HG03135 (cell line): ENCODE results near the gene SEMA4B.
A peak's percentile ranks its signal among the peaks of the same experiment; 100 is the strongest.
"Not testable (repeated sequence)": the region's sequence is repeated elsewhere in the genome, so short reads cannot be mapped to it uniquely, and the experiment has no call there.

Source experiments
- ATAC-seq: cut with Tn5 transposase; IDR thresholded peaks from one replicate; pipeline ENCODE4 v1.9.1; 2021; ENCODE audit warnings: mild to moderate bottlenecking, moderate library complexity; ENCODE audit not compliant: unreplicated experiment

SEMA4B gene

DNA sequence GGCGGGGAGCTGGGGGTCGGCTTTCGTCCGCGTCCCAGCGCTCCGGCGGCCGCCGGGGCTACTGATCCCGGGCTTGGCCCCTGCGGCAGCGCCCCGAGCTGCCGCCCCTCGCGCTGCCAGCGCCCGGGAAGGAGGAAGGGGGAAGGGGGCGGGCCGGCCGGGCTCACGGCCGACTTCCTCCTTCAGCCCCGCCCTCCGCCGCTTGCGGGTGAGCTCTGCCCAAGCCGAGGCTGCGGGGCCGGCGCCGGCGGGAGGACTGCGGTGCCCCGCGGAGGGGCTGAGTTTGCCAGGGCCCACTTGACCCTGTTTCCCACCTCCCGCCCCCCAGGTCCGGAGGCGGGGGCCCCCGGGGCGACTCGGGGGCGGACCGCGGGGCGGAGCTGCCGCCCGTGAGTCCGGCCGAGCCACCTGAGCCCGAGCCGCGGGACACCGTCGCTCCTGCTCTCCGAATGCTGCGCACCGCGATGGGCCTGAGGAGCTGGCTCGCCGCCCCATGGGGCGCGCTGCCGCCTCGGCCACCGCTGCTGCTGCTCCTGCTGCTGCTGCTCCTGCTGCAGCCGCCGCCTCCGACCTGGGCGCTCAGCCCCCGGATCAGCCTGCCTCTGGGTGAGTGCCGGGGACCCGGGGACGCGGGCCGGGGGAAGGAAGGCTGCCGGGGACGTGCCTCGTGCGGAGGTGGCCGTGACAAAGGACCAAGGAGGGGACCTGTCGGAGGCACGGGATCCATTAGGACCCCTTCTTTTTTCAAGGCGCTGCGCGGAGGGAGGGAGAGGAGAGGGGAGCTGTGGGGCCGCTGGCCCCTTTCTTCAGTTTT is at the start of gene SEMA4B:
Gene SEMA4B (plus strand): TSS at position 201 of the 814 bp plus-strand sequence. CDS start 249 bp downstream, at position 450.
- ATAC-seq, result peak; percentile 76

DNA sequence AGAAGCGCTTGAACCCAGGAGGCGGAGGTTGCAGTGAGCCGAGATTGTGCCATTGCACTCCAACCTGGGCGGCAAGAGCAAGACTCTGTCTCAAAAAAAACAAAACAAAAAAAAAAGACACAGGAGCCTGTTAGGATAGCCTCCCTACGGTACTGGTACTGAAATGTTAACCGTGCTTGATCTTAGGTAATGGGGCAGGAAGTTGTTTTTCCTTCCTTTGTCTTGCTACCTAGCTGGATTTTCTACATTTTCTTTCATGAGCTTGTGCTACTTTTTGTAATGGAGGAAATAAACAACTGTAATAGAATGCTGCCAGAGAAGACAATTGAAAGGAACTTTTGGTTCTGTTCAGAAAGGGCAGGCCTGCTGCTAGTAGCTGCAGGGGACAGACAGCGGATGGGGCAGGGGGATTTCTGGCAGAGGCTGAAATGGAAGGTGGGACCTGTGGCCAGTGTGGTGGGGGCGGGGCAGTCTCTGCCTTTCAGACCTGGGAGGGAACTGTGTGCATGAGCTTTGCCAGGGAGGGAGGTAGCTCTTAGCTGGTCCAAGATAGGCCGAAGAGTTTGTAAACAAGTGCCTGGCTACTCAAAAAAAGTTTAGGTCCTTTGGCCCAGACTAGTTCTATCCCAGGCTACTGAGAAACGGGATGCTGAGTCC is 49.0 kb upstream of the SEMA4B start:
- no peak for ATAC-seq

DNA sequence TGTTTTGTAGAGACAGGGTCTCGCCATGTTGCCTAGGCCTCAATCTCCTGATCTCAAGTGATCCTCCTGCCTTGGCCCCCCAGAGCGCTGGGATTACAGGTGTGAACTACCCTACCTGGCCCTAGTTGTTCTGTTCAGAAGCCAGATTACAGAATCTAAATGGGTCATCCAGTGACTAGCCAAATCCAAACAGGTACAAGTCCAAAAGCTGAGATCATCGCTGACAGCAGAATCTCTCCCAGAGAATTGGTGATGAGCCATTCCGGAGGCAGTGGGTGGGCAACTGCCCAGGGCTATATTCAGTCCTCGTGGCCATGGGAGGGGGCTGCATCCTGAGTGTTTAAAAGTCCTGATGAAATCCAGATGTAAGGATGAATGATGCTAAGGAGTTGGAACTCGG is 47.5 kb upstream of the SEMA4B start:
- no peak for ATAC-seq

- ATAC-seq, result no peak
These were observed 46.9 kb upstream of the SEMA4B start for GRCh38 chr15:90154246-90154645.

DNA sequence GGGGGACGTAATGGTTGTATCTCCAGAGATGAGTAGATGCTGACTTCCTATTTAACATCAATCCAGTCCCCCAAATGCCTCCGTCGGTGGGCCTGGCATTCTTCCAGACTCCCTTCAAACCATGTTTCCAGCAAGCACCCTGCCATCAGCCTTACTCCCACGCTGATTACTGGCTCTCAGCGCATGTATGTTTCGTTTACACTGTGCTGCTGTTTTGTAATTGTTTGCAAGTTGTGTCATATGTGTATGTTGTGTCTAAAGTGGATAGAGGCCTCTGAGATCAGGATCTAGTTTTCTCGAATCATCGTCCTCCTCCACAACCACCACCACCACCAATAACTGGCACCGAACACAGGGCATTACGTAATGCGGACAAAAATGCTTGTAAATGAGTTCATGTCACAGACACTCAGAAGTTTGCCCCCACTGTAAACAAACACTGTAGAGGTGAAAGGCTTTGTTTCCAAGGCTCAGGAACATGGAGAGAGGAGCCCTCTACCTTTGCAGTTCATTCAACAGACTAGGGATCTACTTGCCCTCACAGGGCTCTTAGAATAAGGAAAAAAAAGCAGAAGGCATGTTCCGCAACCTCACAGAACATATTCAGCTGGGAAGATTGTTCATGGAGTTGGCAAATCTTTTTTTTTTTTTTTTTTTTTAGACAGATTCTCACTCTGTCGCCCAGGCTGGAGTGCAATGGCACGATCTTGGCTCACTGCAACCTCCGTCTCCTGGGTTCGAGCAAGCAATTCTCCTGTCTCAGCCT is 46.1 kb upstream of the SEMA4B start:
- ATAC-seq, result no peak

DNA sequence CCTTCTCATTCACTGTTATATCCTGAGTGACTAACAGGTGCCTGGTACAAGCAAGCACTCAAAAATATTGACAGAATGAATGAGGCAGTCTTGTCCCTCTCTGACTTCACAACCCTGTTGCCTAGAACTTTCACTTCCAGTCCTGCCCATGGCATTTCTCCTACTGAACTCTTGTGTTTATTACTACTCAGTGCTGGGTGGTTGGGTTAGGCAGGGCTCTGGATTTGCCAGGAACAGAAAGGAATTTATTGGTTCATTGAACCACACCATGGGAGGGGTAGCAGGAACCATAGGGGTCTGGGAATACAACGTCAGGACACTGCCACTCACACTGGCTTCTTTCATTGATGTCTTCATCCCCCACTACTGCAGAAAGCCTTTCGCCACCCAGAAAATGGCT is 41.9 kb upstream of the SEMA4B start:
- no peak for ATAC-seq

GRCh38 chr15:90160781-90161727 is 40.1 kb upstream of the SEMA4B start:
- no peak for ATAC-seq

DNA sequence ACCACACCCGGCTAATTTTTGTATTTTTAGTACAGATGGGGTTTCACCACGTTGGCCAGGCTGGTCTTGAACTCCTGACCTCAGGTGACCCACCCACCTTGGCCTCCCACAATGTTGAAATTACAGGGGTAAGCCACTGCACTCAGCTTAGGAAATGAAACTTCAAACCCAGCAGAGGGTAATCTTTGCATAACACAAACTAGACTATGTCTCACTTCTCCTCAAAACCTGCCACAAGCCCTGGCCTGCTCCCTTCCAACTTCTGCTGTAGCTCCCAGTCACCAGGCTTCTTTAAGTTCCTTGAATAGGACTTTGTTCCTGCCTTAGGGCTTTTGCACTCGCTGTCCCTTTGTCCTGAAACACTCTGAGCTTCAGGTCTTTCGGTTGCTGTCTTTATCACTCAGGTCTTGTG is 39.2 kb upstream of the SEMA4B start:
- peak; percentile 63 for ATAC-seq

- ATAC-seq, result no peak
These were observed 38.2 kb upstream of the SEMA4B start for GRCh38 chr15:90162956-90163355.

DNA sequence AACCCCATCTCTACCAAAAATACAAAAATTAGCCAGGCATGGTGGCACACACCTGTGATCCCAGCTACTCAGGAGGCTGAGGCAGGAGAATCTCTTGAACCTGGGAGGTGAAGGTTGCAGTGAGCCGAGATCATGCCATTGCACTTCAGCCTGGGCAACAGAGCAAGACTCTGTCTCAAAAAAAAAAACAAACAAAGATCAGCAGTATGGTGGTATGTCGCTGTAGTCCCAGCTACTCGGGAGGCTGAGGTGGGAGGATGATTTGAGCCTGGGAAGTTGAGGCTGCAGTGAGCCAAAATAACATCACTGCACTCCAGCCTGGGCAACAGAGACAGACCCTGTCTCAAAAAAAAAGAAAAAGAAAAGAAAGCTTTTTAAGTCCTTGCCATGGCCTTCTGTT is 36.9 kb upstream of the SEMA4B start:
- ATAC-seq, result not testable (repeated sequence)

DNA sequence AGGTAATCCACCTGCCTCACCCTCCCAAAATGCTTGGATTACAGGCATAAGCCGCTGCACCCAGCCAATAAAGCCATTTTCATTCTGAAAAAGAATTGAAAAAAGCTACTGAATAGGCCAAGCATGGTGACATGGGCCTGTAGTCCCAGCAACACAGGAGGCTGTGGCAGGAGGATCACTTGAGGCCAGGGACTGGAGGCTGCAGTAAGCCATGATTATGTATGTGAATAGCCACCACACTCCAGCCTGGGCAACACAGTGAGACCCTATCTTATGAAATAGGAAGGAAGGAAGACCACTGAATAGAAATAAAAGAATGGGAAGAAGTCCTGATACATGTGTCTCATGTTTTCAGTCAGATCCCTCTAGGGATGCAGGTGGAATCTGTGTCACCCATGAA is 36.0 kb upstream of the SEMA4B start:
- no peak for ATAC-seq

DNA sequence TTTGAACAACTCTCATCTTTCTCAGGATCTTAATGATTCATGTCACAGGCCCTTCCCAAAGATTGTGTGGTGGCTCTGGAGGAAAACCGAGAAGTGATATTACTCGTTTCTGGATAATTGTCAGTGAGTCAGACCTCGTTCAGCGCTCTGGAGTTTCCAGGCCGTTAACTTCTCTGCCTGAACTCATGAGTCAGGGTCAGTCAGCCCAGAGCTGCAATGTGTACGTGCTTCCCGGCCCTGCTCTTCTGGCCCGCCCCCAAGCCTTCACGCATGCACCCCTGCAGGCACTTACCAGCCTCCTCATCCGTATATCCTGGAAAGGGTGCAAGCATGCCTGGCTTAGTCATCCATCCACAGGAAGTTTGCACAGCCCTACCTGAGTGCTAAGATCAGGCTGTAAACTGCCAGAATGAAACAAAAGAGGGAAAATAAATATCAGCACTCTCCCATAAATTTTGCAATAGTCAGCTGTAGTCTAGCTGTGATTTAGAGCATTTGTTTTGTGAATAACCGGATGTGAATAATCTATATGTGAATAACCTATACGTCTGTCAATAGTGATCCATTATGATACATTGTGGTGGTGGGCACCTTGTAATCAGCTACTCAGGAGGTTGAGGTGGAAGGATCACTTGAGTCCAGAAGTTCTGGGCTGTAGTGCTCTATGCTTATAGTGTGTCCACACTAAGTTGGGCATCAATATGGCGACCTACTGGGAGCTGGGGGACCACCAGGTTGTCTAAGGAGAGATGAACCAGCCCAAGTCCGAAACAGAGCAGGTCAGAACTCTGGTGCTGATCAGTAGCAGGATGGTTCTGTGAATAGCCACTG is 35.3 kb upstream of the SEMA4B start:
- no peak for ATAC-seq

- no peak for ATAC-seq
These were observed 34.0 kb upstream of the SEMA4B start for GRCh38 chr15:90167121-90167520.

DNA sequence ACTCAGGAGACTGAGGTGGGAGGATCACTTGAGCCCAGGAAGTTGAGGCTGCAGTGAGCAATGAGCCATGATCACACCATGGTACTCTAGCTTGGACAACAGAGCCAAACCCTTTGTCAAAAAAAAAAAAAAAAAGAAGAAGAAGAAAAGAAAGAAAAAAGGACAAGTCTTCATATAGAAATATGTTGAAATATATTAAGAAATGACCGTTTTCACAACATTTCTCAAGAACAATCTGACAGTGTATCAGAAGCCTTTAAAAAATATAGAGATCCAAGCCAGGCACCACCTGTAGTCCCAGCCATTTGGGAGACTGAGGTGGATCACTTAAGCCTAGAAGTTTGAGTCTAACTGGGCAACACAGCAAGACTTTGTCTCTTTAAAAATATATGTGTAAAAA is 29.5 kb upstream of the SEMA4B start:
- ATAC-seq, result no peak

DNA sequence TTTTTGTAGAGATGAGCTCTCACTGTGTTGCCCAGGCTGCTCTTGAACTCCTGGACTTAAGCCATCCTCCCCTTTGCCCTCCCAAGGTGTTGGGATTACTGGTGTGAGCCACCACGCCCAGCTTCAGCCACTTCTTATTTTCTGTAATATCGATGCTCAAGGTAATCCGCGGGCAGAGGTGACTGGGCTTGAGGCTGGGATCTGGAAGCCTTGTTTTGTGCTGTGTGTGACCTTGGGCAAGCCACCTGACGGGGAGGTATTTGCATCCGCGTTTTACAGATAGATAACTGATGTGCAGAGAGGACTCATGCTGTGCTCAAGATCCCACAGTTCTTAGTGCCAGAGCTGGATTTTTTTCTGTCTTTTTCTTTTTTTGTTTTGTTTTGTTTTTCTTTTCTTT is 27.8 kb upstream of the SEMA4B start:
- no peak for ATAC-seq

DNA sequence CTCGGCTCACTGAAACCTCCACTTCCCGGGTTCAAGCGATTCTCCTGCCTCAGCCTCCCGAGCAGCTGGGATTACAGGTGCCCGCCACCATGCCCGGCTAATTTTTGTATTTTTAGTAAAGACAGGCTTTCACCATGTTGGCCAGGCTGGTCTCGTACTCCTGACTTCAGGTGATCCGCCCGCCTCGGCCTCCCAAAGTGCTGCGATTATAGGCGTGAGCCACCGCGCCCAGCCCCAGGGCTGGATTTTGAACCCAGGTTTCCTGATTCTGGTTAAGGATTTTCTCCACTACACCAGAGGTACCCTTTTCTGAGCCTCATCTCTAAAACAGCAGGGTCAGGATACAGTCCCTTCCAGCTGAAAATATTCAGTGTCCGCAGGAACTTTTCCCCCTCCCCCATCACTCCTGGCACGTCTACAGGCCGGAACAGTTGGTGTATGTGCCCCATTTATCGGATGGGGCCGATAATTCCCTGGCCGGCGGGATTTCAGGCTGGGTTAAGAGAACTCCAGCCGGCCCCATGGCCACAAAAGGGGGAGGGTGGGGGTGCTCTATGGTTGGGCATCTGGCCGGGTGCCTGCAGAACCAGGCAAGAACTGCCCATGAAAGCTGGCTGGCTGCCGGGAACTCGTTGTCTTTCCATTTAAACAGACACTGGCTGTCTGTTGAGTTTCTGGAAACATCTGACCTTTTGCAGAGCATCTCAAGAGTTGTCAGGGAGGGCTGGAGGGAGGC is 26.8 kb upstream of the SEMA4B start:
- no peak for ATAC-seq

DNA sequence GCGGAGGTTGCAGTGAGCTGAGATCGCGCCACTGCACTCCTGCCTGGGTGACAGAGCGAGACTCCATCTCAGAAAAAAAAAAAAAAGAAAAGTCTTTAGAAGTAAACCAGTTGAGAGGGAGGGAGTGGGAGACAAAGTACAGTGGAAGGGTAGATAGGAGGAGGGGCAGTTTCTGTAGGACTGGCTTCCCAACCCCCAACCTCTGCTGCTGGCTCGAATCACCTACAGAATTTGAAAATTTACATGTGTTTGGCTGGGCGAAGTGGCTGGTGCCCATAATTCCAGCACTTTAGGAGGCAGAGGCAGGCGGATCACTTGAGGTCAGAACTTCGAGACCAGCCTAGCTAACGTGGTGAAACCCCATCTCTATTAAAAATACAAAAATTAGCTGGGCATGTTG is 24.1 kb upstream of the SEMA4B start:
- no peak for ATAC-seq

GRCh38 chr15:90178468-90179435 is 22.4 kb upstream of the SEMA4B start:
- no peak for ATAC-seq
